AG04449 (cell line): ENCODE measurements around the gene ANKRD65.
"Not testable (repeated sequence)": the region's sequence is repeated elsewhere in the genome, so short reads cannot be mapped to it uniquely, and the experiment has no call there.

Experiments used
- CTCF ChIA-PET: fragments of 350-600 bp; formaldehyde crosslinking; extraction: SDS; loops from one replicate; lab custom pipeline; 2021; ENCODE audit warnings: antibody characterized with exemption; lab: Yijun Ruan, JAX
- POLR2A ChIA-PET: fragments of 400-600, 350-600 bp; formaldehyde crosslinking; extraction: SDS; loops from one replicate; lab custom pipeline; 2020; ENCODE audit warnings: antibody characterized with exemption, inconsistent platforms; lab: Yijun Ruan, JAX
- DNase-seq: peaks from one replicate; pipeline ENCODE4 v3.0.0-alpha.2; 2010; ENCODE audit warnings: low read depth, low spot score
- H3K4me3 ChIP-seq: 2 replicates; pipeline ENCODE4 v1.5.1; 2011; ENCODE audit warnings: low read depth, mild to moderate bottlenecking, control low read depth, low read length
- TF ChIP-seq, protein P1 (sequence below): IDR thresholded peaks from one replicate; pipeline ENCODE4 v1.5.1; 2011; ENCODE audit warnings: mild to moderate bottlenecking, moderate library complexity, low read length, control low read depth, inconsistent platforms; ENCODE audit not compliant: insufficient read depth; ENCODE audit errors: missing control alignments

The ANKRD65 gene

DNA sequence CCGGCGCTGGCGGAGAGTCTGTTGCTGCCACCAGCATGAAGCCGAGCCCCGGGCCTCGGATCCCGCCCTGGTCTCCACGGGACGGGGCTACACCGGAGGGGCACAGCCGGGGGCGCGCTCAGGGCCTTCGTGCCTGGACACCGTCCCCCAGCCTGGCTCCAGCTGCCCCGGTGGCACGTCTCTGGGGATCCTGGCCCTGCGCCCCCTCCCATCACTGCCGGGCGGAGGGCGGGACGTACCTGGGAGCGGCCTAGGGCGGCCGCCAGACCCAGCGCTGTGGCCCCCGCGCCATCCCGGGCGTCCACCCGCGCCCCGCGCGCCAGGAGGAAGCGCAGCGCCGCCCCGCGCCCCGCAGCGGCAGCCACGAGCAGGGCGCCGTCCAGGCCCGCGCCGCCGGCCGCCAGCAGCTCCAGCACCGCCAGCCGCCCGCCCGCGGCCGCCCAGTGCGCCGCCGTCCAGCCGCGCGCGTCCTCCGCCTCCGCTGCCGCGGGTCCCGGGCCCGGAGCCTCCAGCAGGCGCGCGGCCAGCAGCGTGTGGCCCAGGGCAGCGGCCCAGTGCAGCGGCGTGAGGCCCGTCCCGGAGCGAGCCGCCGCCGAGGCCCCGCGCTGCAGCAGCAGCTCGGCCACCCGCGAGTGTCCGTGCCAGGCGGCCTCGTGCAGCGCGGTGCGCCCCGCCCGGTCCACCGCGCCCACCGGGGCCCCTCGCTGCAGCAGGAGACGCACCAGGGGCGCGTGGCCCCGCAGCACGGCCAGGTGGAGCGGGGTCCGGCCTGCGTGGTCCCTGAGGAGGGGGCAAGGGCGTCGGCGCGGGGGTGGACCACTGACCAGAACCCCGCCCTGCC, 1.0 kb downstream of the ANKRD65 start:
- POLR2A ChIA-PET: no interaction called here
- no peak overlapping the region for H3K4me3 ChIP-seq
- TF ChIP-seq, protein P1, sequence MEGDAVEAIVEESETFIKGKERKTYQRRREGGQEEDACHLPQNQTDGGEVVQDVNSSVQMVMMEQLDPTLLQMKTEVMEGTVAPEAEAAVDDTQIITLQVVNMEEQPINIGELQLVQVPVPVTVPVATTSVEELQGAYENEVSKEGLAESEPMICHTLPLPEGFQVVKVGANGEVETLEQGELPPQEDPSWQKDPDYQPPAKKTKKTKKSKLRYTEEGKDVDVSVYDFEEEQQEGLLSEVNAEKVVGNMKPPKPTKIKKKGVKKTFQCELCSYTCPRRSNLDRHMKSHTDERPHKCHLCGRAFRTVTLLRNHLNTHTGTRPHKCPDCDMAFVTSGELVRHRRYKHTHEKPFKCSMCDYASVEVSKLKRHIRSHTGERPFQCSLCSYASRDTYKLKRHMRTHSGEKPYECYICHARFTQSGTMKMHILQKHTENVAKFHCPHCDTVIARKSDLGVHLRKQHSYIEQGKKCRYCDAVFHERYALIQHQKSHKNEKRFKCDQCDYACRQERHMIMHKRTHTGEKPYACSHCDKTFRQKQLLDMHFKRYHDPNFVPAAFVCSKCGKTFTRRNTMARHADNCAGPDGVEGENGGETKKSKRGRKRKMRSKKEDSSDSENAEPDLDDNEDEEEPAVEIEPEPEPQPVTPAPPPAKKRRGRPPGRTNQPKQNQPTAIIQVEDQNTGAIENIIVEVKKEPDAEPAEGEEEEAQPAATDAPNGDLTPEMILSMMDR: no peak
- no peak for DNase-seq
- CTCF ChIA-PET: interaction anchor here (1.1 to 2.2 kb wide), 2 partner anchors 20 to 84 kb away, joined by 3 to 5 read pairs; no protein-coding TSS in a partner anchor

DNA sequence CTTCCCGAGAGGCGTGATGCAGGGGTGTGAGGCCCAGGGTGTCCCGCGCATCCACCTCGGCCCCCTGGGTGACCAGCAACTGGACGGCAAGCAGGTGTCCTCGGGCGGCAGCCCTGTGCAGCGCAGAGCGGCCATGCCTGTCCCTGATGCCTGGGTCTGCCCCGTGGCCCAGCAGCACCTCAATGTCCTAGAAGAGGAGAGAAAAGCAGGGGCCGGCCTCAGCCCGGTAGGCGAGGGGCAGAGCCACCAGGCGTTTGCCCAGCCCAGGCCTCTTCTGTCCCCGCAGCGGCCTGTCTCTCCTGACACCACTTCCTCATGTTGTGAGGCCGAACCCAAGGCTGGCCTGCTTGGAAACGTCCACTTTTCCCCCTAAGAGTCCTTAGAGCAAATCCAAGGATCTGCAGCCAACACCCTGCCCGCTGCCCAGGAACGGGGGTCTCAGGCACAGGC, 1.7 kb downstream of the ANKRD65 start:
- TF ChIP-seq, protein P1: no peak
- no peak for DNase-seq
- CTCF ChIA-PET: interaction anchor here (2.2 kb wide), 1 partner anchor 85 kb away, joined by 5 read pairs; no protein-coding TSS in a partner anchor
- H3K4me3 ChIP-seq: no peak overlapping the region
- POLR2A ChIA-PET: no interaction called here

DNA sequence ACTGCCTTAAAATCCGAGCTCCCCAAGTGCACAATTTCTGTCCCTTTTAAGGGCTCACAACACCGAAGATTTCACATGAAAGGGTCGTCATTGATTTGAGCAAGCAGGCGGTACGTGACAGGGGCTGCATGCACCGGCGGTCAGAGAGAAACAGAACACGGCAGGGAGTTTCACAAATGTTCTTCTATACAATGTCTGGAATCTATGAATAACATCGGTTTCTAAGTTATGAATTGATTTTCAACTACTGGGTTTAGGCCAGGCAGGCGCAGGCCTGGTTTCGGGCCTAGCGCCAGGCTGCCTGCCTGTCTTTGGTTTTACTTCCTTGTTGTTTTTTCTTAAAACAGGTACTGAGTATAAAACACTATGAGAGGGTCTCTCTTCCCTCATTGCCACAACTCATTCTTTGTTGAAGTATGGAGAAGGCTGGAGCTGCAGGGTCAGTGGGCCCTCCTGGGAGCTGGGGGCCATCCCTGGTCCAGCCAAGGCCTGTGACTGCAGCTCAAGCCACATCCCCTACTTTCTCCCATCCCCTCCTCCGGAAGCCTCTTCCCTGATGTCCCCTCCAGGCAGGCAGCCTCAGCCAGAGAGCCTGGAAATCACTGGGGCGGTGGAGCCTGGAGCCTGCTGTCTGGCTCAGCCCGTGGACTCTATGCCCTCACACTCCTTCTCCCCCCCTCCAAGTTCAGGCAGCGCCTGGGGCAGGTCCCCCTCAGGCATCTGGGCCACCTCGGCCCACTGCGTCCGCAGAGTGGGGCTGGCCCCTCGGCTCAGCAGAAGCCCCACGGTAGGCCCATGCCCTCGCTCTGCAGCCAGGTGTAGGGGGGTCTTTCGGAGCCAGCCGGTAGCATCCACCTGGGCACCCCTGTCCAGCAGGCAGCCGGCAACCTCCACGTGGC, 2.4 kb downstream of the ANKRD65 start:
- H3K4me3 ChIP-seq: no peak overlapping the region
- TF ChIP-seq, protein P1: no peak
- CTCF ChIA-PET: interaction anchor here (0.8 kb wide), 1 partner anchor 11 kb away, joined by 4 read pairs; no protein-coding TSS in a partner anchor
- DNase-seq: no peak
- POLR2A ChIA-PET: no interaction called here

DNA sequence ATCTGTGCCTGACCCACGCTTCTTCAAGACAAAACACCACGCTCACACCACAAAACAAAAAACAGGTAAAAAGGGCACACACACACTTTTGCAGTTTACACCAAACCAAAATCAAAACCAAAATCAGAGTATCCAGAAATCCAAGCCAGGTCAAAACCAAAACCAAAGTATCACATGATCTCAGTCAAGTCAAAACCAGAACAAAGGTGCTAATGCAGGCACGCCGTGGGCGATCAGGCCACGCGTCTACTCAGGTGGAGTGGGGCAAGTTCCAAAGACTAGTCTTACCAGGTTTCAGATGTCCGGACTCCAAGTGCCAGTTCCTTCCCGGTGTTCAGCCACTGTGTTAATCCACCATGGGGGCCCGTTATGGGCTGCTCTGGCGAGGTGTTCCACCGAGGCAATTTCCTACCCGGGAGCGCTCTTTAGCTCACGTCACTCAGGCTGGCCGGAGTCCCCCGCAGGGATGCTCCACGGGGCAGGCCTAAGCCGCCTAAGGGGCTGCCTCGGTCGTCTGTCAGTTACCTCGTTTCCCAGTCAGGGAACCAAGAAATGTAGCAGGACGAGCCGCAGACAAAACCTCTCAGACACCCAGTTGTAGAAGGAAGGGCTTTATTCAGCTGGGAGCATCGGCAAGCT, 3.1 kb downstream of the ANKRD65 start:
- H3K4me3 ChIP-seq, DNase-seq, POLR2A ChIA-PET: not testable (repeated sequence)
- CTCF ChIA-PET: interaction anchor here (0.8 kb wide), 1 partner anchor 10 kb away, joined by 4 read pairs; no protein-coding TSS in a partner anchor

DNA sequence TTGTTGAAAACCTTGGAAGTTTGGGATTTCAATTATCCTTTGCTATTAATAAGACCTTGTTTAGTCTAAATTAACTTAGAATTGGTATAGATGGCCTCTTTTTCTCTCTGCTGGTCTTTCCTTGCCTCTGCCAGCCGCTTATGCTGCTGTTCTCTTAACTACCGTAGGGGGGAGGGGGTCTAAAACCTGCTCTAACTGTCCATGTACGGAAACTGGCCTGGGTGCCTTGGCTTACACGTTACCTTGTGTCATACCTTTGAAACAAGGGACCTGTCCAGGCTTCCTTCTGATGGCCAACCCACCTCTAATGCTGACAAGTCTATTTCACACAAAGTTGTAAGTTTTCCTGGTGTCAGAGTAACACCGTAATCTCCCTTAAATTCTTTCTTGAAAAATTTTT, 3.7 kb downstream of the ANKRD65 start:
- CTCF ChIA-PET, DNase-seq, H3K4me3 ChIP-seq, POLR2A ChIA-PET: not testable (repeated sequence)

DNA sequence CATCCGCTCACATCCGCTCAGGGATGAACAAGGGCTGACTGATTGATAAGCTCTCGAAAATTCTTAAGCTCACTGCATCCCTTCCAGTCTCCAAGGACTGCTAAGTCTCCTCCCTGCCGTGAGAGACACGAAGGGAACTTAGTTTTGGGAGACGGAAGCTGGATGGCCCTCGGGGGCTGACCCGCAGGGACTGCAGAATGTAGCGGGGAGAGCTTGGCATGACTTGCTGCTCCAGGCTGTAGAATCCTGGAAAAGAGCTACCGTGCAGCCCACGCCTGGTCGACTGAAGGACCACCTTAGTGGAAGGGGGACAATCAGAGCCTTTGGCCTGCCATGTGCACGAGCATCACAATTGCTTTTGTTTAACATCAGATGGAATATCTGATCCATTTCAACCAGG, 5.3 kb downstream of the ANKRD65 start:
- ChIA-PET POLR2A (no interaction called here), CTCF (interaction anchor here (0.6 to 3.0 kb wide), 3 partner anchors 14 to 25 kb away, joined by 3 to 17 read pairs (median 8); no protein-coding TSS in a partner anchor)
- DNase-seq: no peak
- no peak overlapping the region for H3K4me3 ChIP-seq
- TF ChIP-seq, protein P1: no peak

DNA sequence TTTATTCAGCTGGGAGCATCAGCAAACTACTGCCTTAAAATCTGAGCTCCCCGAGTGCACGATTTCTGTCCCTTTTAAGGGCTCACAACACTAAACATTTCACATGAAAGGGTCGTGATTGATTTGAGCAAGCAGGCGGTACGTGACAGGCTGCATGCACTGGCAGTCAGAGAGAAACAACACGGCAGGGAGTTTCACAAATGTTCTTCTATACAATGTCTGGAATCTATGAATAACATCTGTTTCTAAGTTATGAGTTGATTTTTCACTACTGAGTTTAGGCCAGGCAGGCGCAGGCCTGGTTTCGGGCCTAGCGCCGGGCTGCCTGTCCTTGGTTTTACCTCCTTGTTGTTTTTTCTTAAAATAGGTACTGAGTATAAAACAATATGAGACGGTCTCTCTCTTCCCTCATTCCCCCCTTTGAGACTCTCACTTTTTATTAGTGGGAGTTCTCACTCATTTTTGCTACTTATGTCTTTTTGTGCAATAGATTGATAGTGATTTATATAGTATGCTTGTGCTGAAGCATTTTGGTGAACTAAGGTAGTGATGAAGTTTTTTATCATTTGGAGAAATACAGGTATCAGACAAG, 8.7 kb downstream of the ANKRD65 start:
- DNase-seq, H3K4me3 ChIP-seq, CTCF ChIA-PET: not testable (repeated sequence)
- POLR2A ChIA-PET: interaction anchor here (0.7 kb wide), 1 partner anchor 23 kb away, joined by 4 read pairs; no protein-coding TSS in a partner anchor
